ENCODE data around the gene OSBPL3. TPM values are rescaled to one million over a fixed set of nuclear protein-coding genes. Genes with fewer than 3 reads are reported as not detected.

OSBPL3 gene
- total and polyA plus RNA-seq, 2 donors (not counting 1 experiment from before 2014, with no cell fraction given): 13.5 to 67.6 TPM

GRCh38 chr7:25012254-25012653, 32.3 kb upstream of the OSBPL3 start:
- POLR2A ChIA-PET: interaction anchor here (0.7 kb wide), 1 partner anchor 22 kb away, joined by 5 read pairs; no protein-coding TSS in a partner anchor
- H3K9me3 ChIP-seq (ENCODE audit: control extremely low read depth in 1 of 3, control insufficient read depth in 2 of 3, insufficient read depth in 1 of 3, low read length in 2 of 3): peaks cover 0 to 5% (median 3%) of the 10 kb centered on the region in 3 donors
- H3K36me3 ChIP-seq (replicated peaks in 1 of 2; ENCODE audit: control extremely low read depth in 1 of 2, control insufficient read depth in 1 of 2, extremely low read depth in 1 of 2, insufficient read depth in 2 of 2, low read length in 1 of 2): no peaks in the 10 kb centered on the region
- H4K20me1 ChIP-seq (ENCODE audit: control insufficient read depth, insufficient read depth, low read length, poor library complexity, severe bottlenecking): no peaks in the 10 kb centered on the region
- H3K4me3 Mint-ChIP-seq: no peak overlapping the region
- CTCF ChIA-PET: interaction anchor here (2.2 kb wide), 1 partner anchor 81 kb away, joined by 5 read pairs; no protein-coding TSS in a partner anchor
- no peaks in the 10 kb centered on the region for H3K4me1 Mint-ChIP-seq
- H3K9ac ChIP-seq (ENCODE audit: low read length): no peak overlapping the region
- intact Hi-C loops (cut with micrococcal nuclease): no loop called here
- no peak overlapping the region for H3K27ac ChIP-seq (ENCODE audit: low read length in 2 of 2)
- DNase-seq (no peak), ATAC-seq (ENCODE audit: low read depth) (no peak)
- H3K4me3 ChIP-seq (ENCODE audit: control extremely low read depth in 1 of 5, extremely low read depth in 1 of 5, insufficient read depth in 1 of 5, low read depth in 2 of 5, low read length in 4 of 5): no peak overlapping the region
- peaks cover 2% of the 10 kb centered on the region for H3K9me3 Mint-ChIP-seq (ENCODE audit: insufficient read depth)
- H3K79me2 ChIP-seq (ENCODE audit: control insufficient read depth, insufficient read depth, low read length): no peaks in the 10 kb centered on the region
- H3K4me2 ChIP-seq (replicated peaks; ENCODE audit: low read depth, low read length, poor library complexity, severe bottlenecking): no peak overlapping the region
- peaks cover 0 to 3% (median 0%) of the 10 kb centered on the region in 4 experiments for H3K27me3 ChIP-seq (replicated peaks in 1 of 4; ENCODE audit: control extremely low read depth in 1 of 4, control insufficient read depth in 3 of 4, insufficient read depth in 4 of 4, low read length in 3 of 4)
- H3K27me3 Mint-ChIP-seq: no peaks in the 10 kb centered on the region
- no peak overlapping the region for H2AFZ ChIP-seq (ENCODE audit: insufficient read depth, low read depth, low read length, poor library complexity, severe bottlenecking)
- no peak overlapping the region for H3K27ac Mint-ChIP-seq
- TF ChIP-seq EZH2 (IDR thresholded peaks at IDR 0.05; ENCODE audit: borderline replicate concordance, insufficient read depth, low read depth, low read length, poor library complexity, severe bottlenecking): no peak
- no peak for TF ChIP-seq CTCF (IDR thresholded peaks at IDR 0.05)
- no peaks in the 10 kb centered on the region for H3K4me1 ChIP-seq (ENCODE audit: control insufficient read depth in 2 of 2, insufficient read depth in 2 of 2, low read length in 2 of 2)

GRCh38 chr7:25009257-25009656, 29.3 kb upstream of the OSBPL3 start:
- POLR2A ChIA-PET: no interaction called here
- Mint-ChIP-seq H3K27ac (no peak overlapping the region), H3K4me1 (no peaks in the 10 kb centered on the region), H3K4me3 (no peak overlapping the region), H3K27me3 (peaks cover 4% of the 10 kb centered on the region), H3K9me3 (ENCODE audit: insufficient read depth) (peaks cover 2% of the 10 kb centered on the region)
- Histone ChIP-seq H3K9me3 (ENCODE audit: control extremely low read depth in 1 of 3, control insufficient read depth in 2 of 3, insufficient read depth in 1 of 3, low read length in 2 of 3) (peaks cover 0 to 5% (median 3%) of the 10 kb centered on the region in 3 donors), H3K4me3 (ENCODE audit: control extremely low read depth in 1 of 5, extremely low read depth in 1 of 5, insufficient read depth in 1 of 5, low read depth in 2 of 5, low read length in 4 of 5) (no peak overlapping the region), H3K27me3 (replicated peaks in 1 of 4; ENCODE audit: control extremely low read depth in 1 of 4, control insufficient read depth in 3 of 4, insufficient read depth in 4 of 4, low read length in 3 of 4) (peaks cover 0 to 3% (median 0%) of the 10 kb centered on the region in 4 experiments), H3K4me1 (ENCODE audit: control insufficient read depth in 2 of 2, insufficient read depth in 2 of 2, low read length in 2 of 2) (no peaks in the 10 kb centered on the region), H3K9ac (ENCODE audit: low read length) (no peak overlapping the region), H2AFZ (ENCODE audit: insufficient read depth, low read depth, low read length, poor library complexity, severe bottlenecking) (no peak overlapping the region), H4K20me1 (ENCODE audit: control insufficient read depth, insufficient read depth, low read length, poor library complexity, severe bottlenecking) (no peaks in the 10 kb centered on the region), H3K79me2 (ENCODE audit: control insufficient read depth, insufficient read depth, low read length) (no peaks in the 10 kb centered on the region), H3K27ac (ENCODE audit: low read length in 2 of 2) (no peak overlapping the region), H3K36me3 (replicated peaks in 1 of 2; ENCODE audit: control extremely low read depth in 1 of 2, control insufficient read depth in 1 of 2, extremely low read depth in 1 of 2, insufficient read depth in 2 of 2, low read length in 1 of 2) (no peaks in the 10 kb centered on the region), H3K4me2 (replicated peaks; ENCODE audit: low read depth, low read length, poor library complexity, severe bottlenecking) (no peak overlapping the region)
- CTCF ChIA-PET: no interaction called here
- no peak for ATAC-seq (ENCODE audit: low read depth)
- DNase-seq: no peak
- TF ChIP-seq CTCF (IDR thresholded peaks at IDR 0.05) (no peak), EZH2 (IDR thresholded peaks at IDR 0.05; ENCODE audit: borderline replicate concordance, insufficient read depth, low read depth, low read length, poor library complexity, severe bottlenecking) (no peak)
- intact Hi-C loops (cut with micrococcal nuclease): no loop called here
- 63% methylated on average over 3 of the region's 5 CpGs for WGBS (ENCODE audit: insufficient coverage)

Measured in B cell (primary cell).